Caco-2 (cell line): Measurements from ENCODE around the gene GLS. TPM values are rescaled to one million over a fixed set of nuclear protein-coding genes. Genes with fewer than 3 reads are reported as not detected.
A peak's percentile ranks its signal among the peaks of the same experiment; 100 is the strongest.
"Not testable (repeated sequence)": the region's sequence is repeated elsewhere in the genome, so short reads cannot be mapped to it uniquely, and the experiment has no call there.

Experiments
- BruUV-seq: library from RNA; stranded (reverse); fragments of 400-500 nt; replicated peaks from 2 replicates; lab custom pipeline; 2021; lab: Mats Ljungman, UMichigan
- CTCF ChIA-PET: fragments of 300-600 bp; sonication (Branson Sonifier 250); formaldehyde crosslinking; loops from one replicate; lab custom pipeline; 2022; ENCODE audit warnings: antibody characterized with exemption; lab: Charles Lee
- POLR2A ChIA-PET: fragments of 300-600 bp; sonication (Branson Sonifier 250); formaldehyde crosslinking; loops from one replicate; lab custom pipeline; 2022; ENCODE audit warnings: antibody characterized with exemption; lab: Charles Lee
- DNase-seq, 2 experiments: peaks; one replicate each; pipeline versions ENCODE4 v3.0.0 to v3.0.0-alpha.2; 2020 to 2022
- H3K27me3 ChIP-seq: replicated peaks from 2 replicates; pipeline ENCODE4 v1.6.0; 2011; ENCODE audit warnings: low read length; ENCODE audit not compliant: control insufficient read depth, insufficient read depth
- H3K36me3 ChIP-seq: 2 replicates; pipeline ENCODE4 v1.5.1; 2011; ENCODE audit warnings: low read length; ENCODE audit not compliant: control insufficient read depth, insufficient read depth
- H3K4me1 ChIP-seq: fragments of 250-450 bp; sonication (Bioruptor Pico); 2 replicates; pipeline ENCODE4 v1.5.1; 2020; ENCODE audit warnings: mild to moderate bottlenecking
- H3K4me3 ChIP-seq: 2 replicates; pipeline ENCODE4 v1.5.1; 2011; ENCODE audit warnings: low read depth, mild to moderate bottlenecking, control low read depth, low read length
- H3K9me3 ChIP-seq: fragments of 250-450 bp; sonication (Bioruptor Pico); 2 replicates; pipeline ENCODE4 v1.5.1; 2020; ENCODE audit warnings: mild to moderate bottlenecking, moderate library complexity
- H3K27ac Mint-ChIP-seq: one replicate; pipeline ENCODE4 v1.8.0; 2022; ENCODE audit warnings: mixed read lengths; ENCODE audit not compliant: unreplicated experiment
- H3K27me3 Mint-ChIP-seq: one replicate; pipeline ENCODE4 v1.8.0; 2022; ENCODE audit warnings: mixed read lengths; ENCODE audit not compliant: insufficient read depth, unreplicated experiment
- H3K36me3 Mint-ChIP-seq: one replicate; pipeline ENCODE4 v1.8.0; 2022; ENCODE audit warnings: mild to moderate bottlenecking, mixed read lengths; ENCODE audit not compliant: insufficient read depth, unreplicated experiment
- H3K4me1 Mint-ChIP-seq: one replicate; pipeline ENCODE4 v1.8.0; 2022; ENCODE audit warnings: low read depth, mixed read lengths; ENCODE audit not compliant: unreplicated experiment
- H3K4me3 Mint-ChIP-seq: one replicate; pipeline ENCODE4 v1.8.0; 2022; ENCODE audit warnings: mild to moderate bottlenecking, moderate library complexity, mixed read lengths; ENCODE audit not compliant: unreplicated experiment
- H3K9me3 Mint-ChIP-seq: one replicate; pipeline ENCODE4 v1.8.0; 2022; ENCODE audit warnings: mixed read lengths; ENCODE audit not compliant: unreplicated experiment
- CTCF ChIP-seq, 2 experiments: fragments of 200-600 bp in 1 of 2; IDR thresholded peaks; 1 replicate in 1 of 2; 2 replicates in 1 of 2; pipeline versions ENCODE4 v1.5.1 to v1.8.0; 2011 to 2022; ENCODE audit warnings: antibody characterized with exemption in 1 of 2, control low read depth in 1 of 2, inconsistent platforms in 1 of 2, low read depth in 1 of 2, low read length in 1 of 2, mild to moderate bottlenecking in 1 of 2, moderate library complexity in 1 of 2; ENCODE audit not compliant: insufficient read depth in 1 of 2, severe bottlenecking in 1 of 2, unreplicated experiment in 1 of 2
- intact Hi-C: fragments of 100-400 bp; cut with micrococcal nuclease; formaldehyde crosslinking; loops from one replicate; pipeline ENCODE4 v1.10.0; 2022; ENCODE audit not compliant: unreplicated experiment
- total RNA-seq: library from RNA; stranded (reverse); gene quantifications from 2 replicates; pipeline ENCODE4 v1.2.3, GENCODE V29; 2022

Gene GLS
- total RNA-seq, 1 experiment from 2014 or later: 107 TPM

GRCh38 chr2:190994148-190994547, 113.5 kb downstream of the GLS start:
- POLR2A ChIA-PET: no interaction called here
- peaks cover 92% of the 10 kb centered on the region for H3K36me3 Mint-ChIP-seq
- no peaks in the 10 kb centered on the region for H3K27me3 ChIP-seq
- no peak overlapping the region for H3K4me3 ChIP-seq
- peaks cover 13% of the 10 kb centered on the region for H3K36me3 ChIP-seq
- peaks cover 11% of the 10 kb centered on the region for H3K4me1 Mint-ChIP-seq
- no peak overlapping the region for H3K4me3 Mint-ChIP-seq
- BruUV-seq: no TSS peak
- intact Hi-C loops: no loop called here
- no peaks in the 10 kb centered on the region for H3K9me3 Mint-ChIP-seq
- no peak for DNase-seq
- H3K4me1 ChIP-seq: peaks cover under 1% of the 10 kb centered on the region
- no peaks in the 10 kb centered on the region for H3K9me3 ChIP-seq
- H3K27me3 Mint-ChIP-seq: no peaks in the 10 kb centered on the region
- H3K27ac Mint-ChIP-seq: no peak overlapping the region
- no peak for TF ChIP-seq CTCF (IDR thresholded peaks at IDR 0.05; ENCODE audit: insufficient read depth in 1 of 2, low read depth in 1 of 2, low read length in 1 of 2, severe bottlenecking in 1 of 2, unreplicated experiment in 1 of 2)
- CTCF ChIA-PET: no interaction called here

GRCh38 chr2:190995315-190995714, 114.7 kb downstream of the GLS start:
- BruUV-seq, H3K27me3 Mint-ChIP-seq, H3K4me3 Mint-ChIP-seq, H3K4me3 ChIP-seq, H3K9me3 ChIP-seq, H3K9me3 Mint-ChIP-seq, H3K27me3 ChIP-seq, H3K4me1 ChIP-seq, CTCF ChIA-PET, DNase-seq, H3K27ac Mint-ChIP-seq, POLR2A ChIA-PET, intact Hi-C loops: not testable (repeated sequence)
- peaks cover 11% of the 10 kb centered on the region for H3K36me3 ChIP-seq
- peaks cover 11% of the 10 kb centered on the region for H3K4me1 Mint-ChIP-seq
- H3K36me3 Mint-ChIP-seq: peaks cover 96% of the 10 kb centered on the region

- intact Hi-C loops: loop anchor here (1.0 kb wide), 4 partner anchors 18 to 215 kb away; partner anchors contain the start of gene STAT1
- ChIA-PET POLR2A (no interaction called here), CTCF (no interaction called here)
Measured at GRCh38 chr2:190996338-190996946, 115.8 kb downstream of the GLS start.

More at GRCh38 chr2:190996338-190996946, 115.8 kb downstream of the GLS start:
- no peaks in the 10 kb centered on the region for H3K9me3 Mint-ChIP-seq
- no peak overlapping the region for H3K27ac Mint-ChIP-seq
- no peak overlapping the region for H3K4me3 Mint-ChIP-seq
- H3K4me1 ChIP-seq: peaks cover 7% of the 10 kb centered on the region
- TF ChIP-seq CTCF (IDR thresholded peaks at IDR 0.05; ENCODE audit: insufficient read depth in 1 of 2, low read depth in 1 of 2, low read length in 1 of 2, severe bottlenecking in 1 of 2, unreplicated experiment in 1 of 2): peak; percentile 83 to 96
- peaks cover 96% of the 10 kb centered on the region for H3K36me3 Mint-ChIP-seq
- peak; percentile 60 to 69 for DNase-seq
- no peaks in the 10 kb centered on the region for H3K27me3 ChIP-seq
- no TSS peak for BruUV-seq
- no peaks in the 10 kb centered on the region for H3K27me3 Mint-ChIP-seq
- H3K36me3 ChIP-seq: peaks cover 10% of the 10 kb centered on the region
- peaks cover 11% of the 10 kb centered on the region for H3K4me1 Mint-ChIP-seq
- H3K4me3 ChIP-seq: no peak overlapping the region
- no peaks in the 10 kb centered on the region for H3K9me3 ChIP-seq
